COLO829 (cell line): ENCODE measurements around the gene ATP2A2.
"Not testable (repeated sequence)": the region's sequence is repeated elsewhere in the genome, so short reads cannot be mapped to it uniquely, and the experiment has no call there.

Source experiments
- DNase-seq: peaks from one replicate; pipeline ENCODE4 v3.0.0; 2012; ENCODE audit warnings: low spot score

Gene ATP2A2

GRCh38 chr12:110280779-110281548 is at the start of gene ATP2A2:
Gene ATP2A2, plus strand, starts transcription at chr12:110281247. Its CDS starts 543 bp downstream, at chr12:110281790.
- DNase-seq, result peak; percentile 89

- DNase-seq, result no peak
These were observed 47.7 kb upstream of the ATP2A2 start for GRCh38 chr12:110233212-110233903.

- DNase-seq, result peak; percentile 16
These were observed 46.7 kb upstream of the ATP2A2 start for GRCh38 chr12:110234331-110234751.

- DNase-seq, result no peak
These were observed 46.3 kb upstream of the ATP2A2 start for GRCh38 chr12:110234755-110235154.

- no peak for DNase-seq
These were observed 45.7 kb upstream of the ATP2A2 start for GRCh38 chr12:110235383-110235782.

- no peak for DNase-seq
These were observed 37.8 kb upstream of the ATP2A2 start for GRCh38 chr12:110243227-110243626.

GRCh38 chr12:110244372-110244771 is 36.7 kb upstream of the ATP2A2 start:
- DNase-seq, result no peak

GRCh38 chr12:110244829-110245228 is 36.2 kb upstream of the ATP2A2 start:
- no peak for DNase-seq

- no peak for DNase-seq
These were observed 35.7 kb upstream of the ATP2A2 start for GRCh38 chr12:110245369-110245772.

- DNase-seq, result no peak
These were observed 34.3 kb upstream of the ATP2A2 start for GRCh38 chr12:110246636-110247339.

- DNase-seq, result no peak
These were observed 33.5 kb upstream of the ATP2A2 start for GRCh38 chr12:110247340-110248095.

GRCh38 chr12:110248096-110248447 is 33.0 kb upstream of the ATP2A2 start:
- DNase-seq, result no peak

- DNase-seq, result no peak
These were observed 31.9 kb upstream of the ATP2A2 start for GRCh38 chr12:110249105-110249504.

GRCh38 chr12:110249716-110250225 is 31.3 kb upstream of the ATP2A2 start:
- no peak for DNase-seq

- no peak for DNase-seq
These were observed 29.7 kb upstream of the ATP2A2 start for GRCh38 chr12:110251381-110251780.

- DNase-seq, result no peak
These were observed 28.3 kb upstream of the ATP2A2 start for GRCh38 chr12:110252716-110253115.

- no peak for DNase-seq
These were observed 27.9 kb upstream of the ATP2A2 start for GRCh38 chr12:110253176-110253575.

- no peak for DNase-seq
These were observed 26.0 kb upstream of the ATP2A2 start for GRCh38 chr12:110254971-110255540.

GRCh38 chr12:110255890-110256456 is 25.1 kb upstream of the ATP2A2 start:
- DNase-seq, result not testable (repeated sequence)

- DNase-seq, result no peak
These were observed 24.1 kb upstream of the ATP2A2 start for GRCh38 chr12:110256780-110257431.

GRCh38 chr12:110258466-110258865 is 22.6 kb upstream of the ATP2A2 start:
- DNase-seq, result no peak
